CD4-positive, alpha-beta memory T cell (primary cell): ENCODE data around the gene KRT34. TPM values are rescaled to one million over a fixed set of nuclear protein-coding genes. Genes with fewer than 3 reads are reported as not detected.
"Not testable (repeated sequence)": the region's sequence is repeated elsewhere in the genome, so short reads cannot be mapped to it uniquely, and the experiment has no call there.

Experiments used
- CTCF ChIA-PET: fragments of 350-600 bp; sonication (Branson Sonifier 250); formaldehyde crosslinking; loops from one replicate; lab custom pipeline; 2021; ENCODE audit warnings: inconsistent platforms; ENCODE audit not compliant: partially characterized antibody; lab: Charles Lee
- POLR2A ChIA-PET: fragments of 350-600 bp; sonication (Branson Sonifier 250); formaldehyde crosslinking; loops from one replicate; lab custom pipeline; 2021; ENCODE audit not compliant: partially characterized antibody; lab: Charles Lee
- DNase-seq, 5 donors: peaks; one replicate each; pipeline versions ENCODE4 v3.0.0 to v3.0.0-alpha.2; 2020 to 2022; ENCODE audit warnings: mixed read lengths in 1 of 5
- H3K27ac ChIP-seq: one replicate; pipeline ENCODE4 v1.7.0; 2013; ENCODE audit warnings: low read depth, low read length
- H3K27me3 ChIP-seq: 2 replicates; pipeline ENCODE4 v1.7.0; 2013; ENCODE audit warnings: mild to moderate bottlenecking, low read length, moderate library complexity; ENCODE audit not compliant: insufficient read depth
- H3K36me3 ChIP-seq: 2 replicates; pipeline ENCODE4 v1.7.0; 2013; ENCODE audit warnings: mild to moderate bottlenecking, low read length, moderate library complexity; ENCODE audit not compliant: insufficient read depth
- H3K4me1 ChIP-seq: 2 replicates; pipeline ENCODE4 v1.7.0; 2013; ENCODE audit warnings: mild to moderate bottlenecking, low read length, moderate library complexity; ENCODE audit not compliant: insufficient read depth
- H3K4me3 ChIP-seq, 2 donors: one replicate each; pipeline ENCODE4 v1.7.0; 2013; ENCODE audit warnings: low read length in 2 of 2, mild to moderate bottlenecking in 1 of 2
- H3K9me3 ChIP-seq, 2 donors: one replicate each; pipeline ENCODE4 v1.7.0; 2013; ENCODE audit warnings: low read length in 2 of 2, control low read depth in 1 of 2; ENCODE audit not compliant: control insufficient read depth in 1 of 2
- H3K27ac Mint-ChIP-seq, 7 donors: one replicate each; pipeline ENCODE4 v1.8.0; 2020 to 2021; ENCODE audit warnings: mixed read lengths in 7 of 7, mild to moderate bottlenecking in 6 of 7, inconsistent platforms in 3 of 7, moderate library complexity in 3 of 7
- H3K27me3 Mint-ChIP-seq, 2 donors: one replicate each; pipeline ENCODE4 v1.8.0; 2020 to 2021; ENCODE audit warnings: mixed read lengths in 2 of 2
- H3K36me3 Mint-ChIP-seq, 2 donors: one replicate each; pipeline ENCODE4 v1.8.0; 2020 to 2021; ENCODE audit warnings: mixed read lengths in 2 of 2, inconsistent platforms in 1 of 2, mild to moderate bottlenecking in 1 of 2
- H3K4me1 Mint-ChIP-seq, 4 donors: one replicate each; pipeline ENCODE4 v1.8.0; 2020 to 2021; ENCODE audit warnings: mixed read lengths in 4 of 4, mild to moderate bottlenecking in 1 of 4
- H3K4me3 Mint-ChIP-seq, 8 donors: one replicate each; pipeline ENCODE4 v1.8.0; 2020 to 2021; ENCODE audit warnings: mixed read lengths in 8 of 8, mild to moderate bottlenecking in 7 of 8, moderate library complexity in 6 of 8, inconsistent platforms in 3 of 8
- H3K9me3 Mint-ChIP-seq, 8 donors: one replicate each; pipeline ENCODE4 v1.8.0; 2020 to 2021; ENCODE audit warnings: mixed read lengths in 8 of 8, mild to moderate bottlenecking in 5 of 8, inconsistent platforms in 3 of 8, moderate library complexity in 1 of 8
- intact Hi-C: fragments of 100-400 bp; cut with micrococcal nuclease; formaldehyde crosslinking; loops from one replicate; pipeline ENCODE4 v1.15.1; 2023
- polyA plus RNA-seq, 2 donors: library from polyadenylated mRNA; unstranded; fragments of 300-500 nt; fragmentation: Illumina TruSeq; gene quantifications; one replicate each; pipeline ENCODE4 v1.2.3, GENCODE V29; 2021
- total RNA-seq, 2 experiments: library from RNA; stranded (reverse); gene quantifications; one replicate each; pipeline ENCODE4 v1.2.3, GENCODE V29; 2021

KRT34 gene
- total RNA-seq: not detected
- not detected for polyA plus RNA-seq

DNA sequence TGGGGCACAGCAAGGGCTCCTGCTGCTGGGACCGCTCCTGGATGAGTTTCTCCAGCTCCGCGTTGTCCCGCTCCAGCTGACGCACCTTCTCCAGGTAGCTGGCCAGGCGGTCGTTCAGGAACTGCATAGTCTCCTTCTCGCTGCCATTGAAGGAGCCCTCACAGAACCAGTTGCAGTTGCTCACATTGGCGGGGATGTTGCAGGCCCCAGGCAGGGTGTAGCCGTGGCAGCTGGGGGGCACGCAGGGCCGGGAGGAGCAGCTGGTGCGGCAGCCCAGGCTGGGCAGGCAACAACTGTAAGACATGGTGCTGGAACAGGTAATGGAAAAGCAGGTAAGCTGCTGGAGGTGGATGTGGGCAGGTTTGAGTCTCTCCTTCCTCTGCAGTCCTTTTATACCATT is at the start of gene KRT34:
Gene KRT34, minus strand, starts transcription at position 364 of the 400 bp plus-strand sequence. Its CDS starts 60 bp downstream, at position 304.
- H3K27ac ChIP-seq, H3K27me3 ChIP-seq, H3K9me3 ChIP-seq, H3K4me3 Mint-ChIP-seq, H3K27me3 Mint-ChIP-seq, CTCF ChIA-PET, H3K4me1 ChIP-seq, H3K36me3 Mint-ChIP-seq, H3K4me3 ChIP-seq, intact Hi-C loops, H3K36me3 ChIP-seq, POLR2A ChIA-PET, DNase-seq: not testable (repeated sequence)
- H3K9me3 Mint-ChIP-seq: peaks cover 0 to 15% (median 9%) of the 10 kb centered on the region in 8 donors
- H3K4me1 Mint-ChIP-seq: peaks cover 9 to 28% (median 14%) of the 10 kb centered on the region in 4 donors
- peak within 1 kb of the TSS in 1 of 7 donors; percentile 35 for H3K27ac Mint-ChIP-seq

DNA sequence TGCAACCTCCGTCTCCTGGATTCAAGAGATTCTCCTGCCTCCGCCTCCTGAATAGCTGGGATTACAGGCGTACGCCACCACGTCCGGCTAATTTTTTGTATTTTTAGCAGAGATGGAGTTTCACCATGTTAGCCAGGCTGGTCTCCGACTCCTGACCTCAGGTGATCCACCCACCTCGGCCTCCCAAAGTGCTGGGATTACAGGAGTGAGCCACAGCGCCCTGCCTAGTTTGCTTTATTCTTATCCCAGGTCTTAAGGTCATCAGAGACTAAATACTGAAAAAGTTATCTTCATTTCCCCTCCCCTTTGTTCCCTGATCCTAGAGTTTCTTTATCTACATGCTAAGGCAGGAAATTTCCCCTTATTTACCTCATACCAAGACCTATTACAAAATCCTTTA is 48.3 kb upstream of the KRT34 start:
- H3K27ac Mint-ChIP-seq, DNase-seq, H3K36me3 ChIP-seq, H3K4me3 ChIP-seq, H3K27me3 Mint-ChIP-seq, H3K4me1 ChIP-seq, H3K27ac ChIP-seq, H3K36me3 Mint-ChIP-seq, intact Hi-C loops, POLR2A ChIA-PET, H3K4me1 Mint-ChIP-seq, H3K4me3 Mint-ChIP-seq, H3K27me3 ChIP-seq, CTCF ChIA-PET, H3K9me3 Mint-ChIP-seq, H3K9me3 ChIP-seq: not testable (repeated sequence)

DNA sequence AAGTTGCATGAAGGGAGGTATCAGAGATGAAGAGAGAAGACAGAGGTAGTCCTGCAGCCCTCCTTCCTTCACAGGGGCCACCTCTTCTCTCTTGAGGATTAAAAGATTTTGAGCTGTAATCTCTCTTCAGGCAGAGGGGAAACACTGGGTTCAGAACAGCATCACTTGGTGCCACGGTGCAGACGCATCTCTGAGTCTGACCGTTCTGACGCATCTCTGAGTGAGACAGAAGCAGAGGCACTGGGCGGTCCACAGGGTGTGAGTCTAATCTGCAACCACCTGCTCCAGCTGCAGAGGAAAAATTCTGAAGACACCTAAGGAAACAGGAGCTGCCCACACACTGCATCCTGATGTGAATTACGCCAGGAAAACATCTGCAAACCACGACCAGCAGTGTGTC is 47.6 kb upstream of the KRT34 start:
- H3K27me3 Mint-ChIP-seq: peaks cover 1 to 7% of the 10 kb centered on the region in 2 donors
- ChIA-PET POLR2A (no interaction called here), CTCF (no interaction called here)
- no peaks in the 10 kb centered on the region for H3K9me3 ChIP-seq
- no peaks in the 10 kb centered on the region for H3K4me1 ChIP-seq
- H3K27ac ChIP-seq: no peak overlapping the region
- no peak overlapping the region for H3K27ac Mint-ChIP-seq
- H3K27me3 ChIP-seq: no peaks in the 10 kb centered on the region
- intact Hi-C loops: no loop called here
- H3K4me1 Mint-ChIP-seq: peaks cover 0 to 5% (median 2%) of the 10 kb centered on the region in 4 donors
- no peak for DNase-seq
- peaks cover 0 to 2% (median 0%) of the 10 kb centered on the region in 8 donors for H3K9me3 Mint-ChIP-seq
- H3K36me3 Mint-ChIP-seq: no peaks in the 10 kb centered on the region
- H3K4me3 ChIP-seq: no peak overlapping the region
- H3K36me3 ChIP-seq: no peaks in the 10 kb centered on the region
- no peak overlapping the region for H3K4me3 Mint-ChIP-seq

DNA sequence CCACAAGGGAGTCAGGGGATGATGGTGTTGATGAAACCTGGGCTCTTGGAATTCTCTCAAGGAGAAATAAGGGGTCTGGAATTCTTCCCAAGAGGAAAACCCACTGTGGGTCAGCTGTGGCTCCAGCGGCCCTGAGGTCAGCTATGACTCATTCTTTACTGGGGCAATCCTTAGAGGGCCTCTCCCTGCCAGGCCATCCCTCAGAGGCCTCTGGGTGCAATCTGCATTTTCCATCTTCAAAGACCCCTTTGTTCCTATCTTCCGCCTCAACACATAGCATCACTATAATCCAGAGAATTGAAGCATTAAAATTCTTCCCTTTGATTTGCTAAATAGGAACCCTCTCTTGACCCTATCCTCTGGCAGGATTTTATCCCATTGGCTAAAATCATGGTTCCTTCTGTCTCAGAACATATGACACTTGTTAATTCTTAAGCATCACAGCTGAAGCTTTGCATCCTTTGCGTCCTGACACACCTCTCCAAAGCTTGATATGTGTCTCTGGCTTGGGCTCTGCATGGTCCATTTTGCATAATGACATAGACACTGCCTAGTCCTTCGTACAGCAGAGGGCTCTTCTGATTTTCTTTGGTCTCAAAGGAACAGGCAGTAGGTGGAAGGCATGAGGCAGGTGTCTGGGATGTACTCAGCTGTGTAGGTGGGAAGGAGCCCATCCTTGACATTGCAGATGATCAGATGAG is 46.6 kb upstream of the KRT34 start:
- Mint-ChIP-seq H3K4me3 (no peak overlapping the region), H3K4me1 (peaks cover 0 to 3% (median 0%) of the 10 kb centered on the region in 4 donors), H3K27ac (no peak overlapping the region), H3K27me3 (peaks cover 1 to 7% of the 10 kb centered on the region in 2 donors), H3K36me3 (no peaks in the 10 kb centered on the region), H3K9me3 (peaks cover 0 to 2% (median 0%) of the 10 kb centered on the region in 8 donors)
- DNase-seq: no peak
- CTCF ChIA-PET: no interaction called here
- Histone ChIP-seq H3K4me3 (no peak overlapping the region), H3K27ac (no peak overlapping the region), H3K36me3 (no peaks in the 10 kb centered on the region), H3K27me3 (no peaks in the 10 kb centered on the region), H3K9me3 (no peaks in the 10 kb centered on the region), H3K4me1 (no peaks in the 10 kb centered on the region)
- intact Hi-C loops: no loop called here
- POLR2A ChIA-PET: no interaction called here

DNA sequence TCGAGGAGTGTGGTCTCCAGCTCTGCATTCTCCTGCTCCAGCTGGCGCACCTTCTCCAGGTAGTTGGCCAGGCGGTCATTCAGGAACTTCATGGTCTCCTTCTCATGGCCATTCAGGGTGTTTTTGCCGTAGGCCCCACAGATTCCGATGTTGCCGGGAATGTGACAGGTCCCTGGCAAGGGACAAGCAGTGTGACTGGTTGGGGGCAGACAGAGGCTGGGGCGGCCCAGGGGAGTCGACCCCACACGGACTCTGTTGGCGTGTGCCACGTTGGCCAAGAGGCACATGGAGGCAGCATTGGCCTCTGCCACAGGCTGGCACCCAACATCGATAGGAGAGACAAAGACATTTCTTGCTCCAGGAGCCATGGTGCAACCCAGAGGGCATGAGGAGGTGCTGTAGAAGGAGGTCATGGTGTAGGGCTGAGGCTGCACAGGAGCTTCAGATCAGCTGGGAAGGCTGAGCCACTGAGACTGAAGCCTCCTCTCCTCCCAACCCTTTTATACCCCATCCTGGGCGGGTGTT is 42.1 kb upstream of the KRT34 start, which contains the start of gene KRT37:
Gene KRT37, minus strand, starts transcription at position 475 of the 525 bp plus-strand sequence. Its CDS starts 62 bp downstream, at position 413.
- no peak within 1 kb of the TSS for H3K27ac ChIP-seq
- H3K36me3 ChIP-seq: no peaks in the 10 kb centered on the region
- CTCF ChIA-PET: no interaction called here
- Mint-ChIP-seq H3K4me1 (peaks cover 5 to 16% (median 6%) of the 10 kb centered on the region in 4 donors), H3K27ac (no peak within 1 kb of the TSS), H3K36me3 (no peaks in the 10 kb centered on the region), H3K9me3 (peaks cover 0 to 2% (median 0%) of the 10 kb centered on the region in 8 donors), H3K4me3 (no peak within 1 kb of the TSS), H3K27me3 (peaks cover 0 to 2% of the 10 kb centered on the region in 2 donors)
- intact Hi-C loops: no loop called here
- no peaks in the 10 kb centered on the region for H3K27me3 ChIP-seq
- POLR2A ChIA-PET: no interaction called here
- no peaks in the 10 kb centered on the region for H3K4me1 ChIP-seq
- DNase-seq: no peak
- no peaks in the 10 kb centered on the region for H3K9me3 ChIP-seq
- H3K4me3 ChIP-seq: no peak within 1 kb of the TSS

DNA sequence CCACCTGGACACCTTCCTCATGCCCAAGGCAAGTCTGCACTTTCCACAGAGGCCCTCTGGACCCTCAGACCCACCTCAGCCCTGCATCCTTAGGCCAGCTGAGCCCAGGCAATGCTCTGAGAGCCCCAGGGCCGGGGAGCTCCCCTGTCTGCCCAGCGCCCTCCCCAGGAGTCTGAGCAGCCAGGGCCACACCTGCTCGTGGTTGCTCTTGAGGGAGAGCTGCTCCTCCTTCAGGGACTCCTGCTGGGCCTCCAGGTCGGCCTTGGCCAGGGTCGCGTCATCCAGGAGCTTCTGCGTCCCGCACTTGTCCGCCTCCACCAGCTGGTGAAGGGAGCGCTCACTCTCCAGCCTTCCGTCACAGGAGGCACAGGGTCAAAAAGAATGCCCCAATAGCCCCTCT is 40.5 kb upstream of the KRT34 start:
- H3K4me1 Mint-ChIP-seq: peaks cover 7 to 18% (median 8%) of the 10 kb centered on the region in 4 donors
- H3K4me3 Mint-ChIP-seq, H3K36me3 ChIP-seq, DNase-seq, H3K4me3 ChIP-seq, H3K4me1 ChIP-seq, H3K9me3 Mint-ChIP-seq, POLR2A ChIA-PET, H3K27ac Mint-ChIP-seq, H3K36me3 Mint-ChIP-seq, CTCF ChIA-PET, H3K27me3 Mint-ChIP-seq, H3K27me3 ChIP-seq, intact Hi-C loops, H3K9me3 ChIP-seq, H3K27ac ChIP-seq: not testable (repeated sequence)

DNA sequence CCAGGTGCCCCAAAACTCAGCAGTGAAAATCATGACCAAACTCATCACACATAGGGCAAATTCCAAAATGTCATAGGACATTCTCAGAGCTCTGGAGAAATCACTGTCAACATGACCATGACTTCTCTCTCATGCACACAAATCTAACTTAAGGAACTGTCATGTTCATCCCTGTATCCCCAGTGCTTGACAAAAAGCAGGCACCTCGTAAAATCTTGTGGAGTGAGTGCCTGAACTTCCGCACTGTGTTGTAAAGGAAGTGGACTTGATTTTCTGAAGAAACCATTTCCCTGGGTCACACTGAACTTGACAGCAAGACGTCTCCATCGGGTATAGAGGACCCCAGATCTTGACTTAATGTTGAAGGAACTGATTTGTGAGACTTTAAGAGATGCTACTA is 39.5 kb upstream of the KRT34 start:
- Mint-ChIP-seq H3K36me3 (no peaks in the 10 kb centered on the region), H3K4me1 (peaks cover 7 to 24% (median 10%) of the 10 kb centered on the region in 4 donors), H3K27ac (peak overlapping the region in 2 of 7 donors; percentile 32 to 39), H3K4me3 (no peak overlapping the region), H3K9me3 (no peaks in the 10 kb centered on the region), H3K27me3 (no peaks in the 10 kb centered on the region)
- no peak for DNase-seq
- Histone ChIP-seq H3K4me3 (no peak overlapping the region), H3K27ac (no peak overlapping the region), H3K4me1 (peaks cover 6% of the 10 kb centered on the region), H3K36me3 (no peaks in the 10 kb centered on the region), H3K9me3 (no peaks in the 10 kb centered on the region), H3K27me3 (no peaks in the 10 kb centered on the region)
- POLR2A ChIA-PET: no interaction called here
- CTCF ChIA-PET: no interaction called here
- intact Hi-C loops: no loop called here
